ENCODE results near the gene GOLGA8N.
"Not testable (repeated sequence)": the region's sequence is repeated elsewhere in the genome, so short reads cannot be mapped to it uniquely, and the experiment has no call there.

Gene GOLGA8N

DNA sequence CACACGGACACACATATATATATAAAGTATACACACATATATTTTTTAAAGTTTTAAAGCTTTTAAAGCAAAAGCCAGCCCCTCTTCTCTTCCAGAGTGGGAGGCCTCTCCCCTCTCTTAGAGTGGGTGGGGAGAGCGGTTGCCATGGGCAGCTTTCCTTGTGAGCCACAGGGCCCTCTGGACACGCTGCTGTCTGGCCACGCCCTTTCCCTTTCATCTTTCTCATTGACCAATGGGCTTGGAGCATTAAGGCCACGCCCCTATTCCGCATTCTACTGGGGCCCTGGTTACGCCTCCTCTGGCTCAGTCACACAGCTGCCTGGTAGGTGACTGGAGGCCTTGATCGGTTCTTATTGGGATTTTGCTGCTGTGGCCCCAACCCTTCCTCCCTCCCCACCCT, at the start of gene GOLGA8N:
TSS of gene GOLGA8N (plus strand) at position 306 of the 400 bp plus-strand sequence.
- DNase-seq (ENCODE audit: low read depth) = not testable (repeated sequence)

DNA sequence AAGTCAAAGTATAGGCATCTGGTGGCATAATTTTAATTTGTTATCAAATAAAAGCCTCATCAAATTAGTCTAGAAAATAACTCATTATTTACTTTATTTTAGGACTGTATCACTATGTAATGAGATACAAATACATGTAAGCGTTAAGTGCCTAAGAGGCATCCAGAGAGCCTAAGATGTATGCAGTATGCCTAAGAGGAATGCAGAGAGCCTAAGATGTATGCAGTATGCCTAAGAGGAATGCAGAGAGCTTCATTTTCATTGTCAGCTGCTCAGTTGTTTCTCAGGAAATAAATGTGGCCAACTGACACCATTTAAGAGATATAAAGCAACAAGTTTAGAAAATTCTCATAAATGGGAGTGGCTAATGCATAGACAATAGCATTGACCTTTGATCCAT, 49.8 kb upstream of the GOLGA8N start:
- DNase-seq (ENCODE audit: low read depth) = not testable (repeated sequence)

DNA sequence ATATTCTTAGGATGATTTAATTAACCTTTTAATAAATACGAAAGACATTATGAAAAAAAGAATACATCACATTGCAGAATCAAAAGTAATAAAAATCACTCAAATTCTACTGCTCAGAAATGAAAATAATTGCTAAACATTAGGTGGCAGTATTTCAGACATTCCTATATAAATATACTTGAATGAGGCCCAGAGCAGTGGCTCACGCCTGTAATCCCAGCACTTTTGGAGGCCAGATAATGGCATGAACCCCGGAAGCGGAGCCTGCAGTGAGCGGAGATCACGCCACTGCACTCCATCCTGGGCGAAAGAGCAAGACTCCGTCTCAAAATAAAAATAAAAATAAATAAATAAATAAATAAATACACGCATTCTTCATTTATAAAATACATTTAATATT, 48.1 kb upstream of the GOLGA8N start:
- DNase-seq (ENCODE audit: low read depth) = not testable (repeated sequence)

DNA sequence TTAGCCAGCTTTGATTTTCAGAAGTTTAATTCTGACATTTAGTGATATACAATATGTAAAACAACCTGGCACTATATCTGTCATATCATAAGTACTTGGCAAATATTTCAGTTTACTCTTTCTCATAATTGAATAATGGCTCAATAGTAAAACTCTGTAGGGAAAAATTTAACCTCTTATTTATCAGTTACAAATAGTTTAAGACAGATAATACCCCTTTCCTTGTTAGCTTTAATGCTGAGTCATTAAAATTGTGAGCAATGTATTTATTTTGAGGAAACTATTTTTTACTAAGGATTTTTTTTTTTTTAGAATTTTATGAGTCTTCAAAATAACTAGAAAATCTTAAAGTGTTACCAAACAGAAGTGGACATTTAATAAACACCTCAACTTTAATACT, 38.7 kb upstream of the GOLGA8N start:
- not testable (repeated sequence) for DNase-seq (ENCODE audit: low read depth)

DNA sequence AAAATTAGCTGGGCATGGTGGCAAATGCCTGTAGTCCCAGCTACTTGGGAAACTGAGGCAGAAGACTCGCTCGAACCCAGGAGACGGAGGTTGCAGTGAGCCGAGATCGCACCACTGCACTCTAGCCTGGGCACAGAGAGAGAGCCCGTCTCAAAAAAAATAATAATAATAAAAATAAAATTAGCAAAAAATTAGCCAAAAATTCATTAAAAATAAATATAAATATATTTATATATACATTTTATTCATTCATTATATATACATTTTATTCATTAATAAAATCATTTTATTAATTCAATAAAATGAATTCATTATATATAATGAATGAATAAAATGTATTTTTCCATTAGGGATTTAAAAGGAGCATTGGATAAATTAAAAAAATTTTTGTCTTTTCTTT, 31.1 kb upstream of the GOLGA8N start:
- DNase-seq (ENCODE audit: low read depth) = not testable (repeated sequence)

DNA sequence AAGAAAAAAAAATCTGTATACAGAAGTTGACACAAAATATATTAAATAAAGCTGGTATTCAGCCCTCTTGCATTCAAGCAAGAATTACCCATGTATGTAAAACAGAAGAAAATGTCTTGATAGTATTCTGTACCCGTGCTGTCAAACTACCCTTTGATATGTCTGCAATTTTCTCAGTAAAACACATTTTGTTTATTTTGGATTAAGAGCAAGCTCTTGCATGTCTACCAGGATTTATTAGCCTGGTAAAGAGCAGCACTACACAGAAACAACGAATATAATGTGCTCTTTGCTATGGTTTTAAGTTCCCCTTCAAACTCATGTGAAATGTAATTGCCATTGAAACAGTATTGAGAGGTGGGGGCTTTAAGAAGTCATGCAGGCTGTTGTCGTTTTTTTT, 24.3 kb upstream of the GOLGA8N start:
- not testable (repeated sequence) for DNase-seq (ENCODE audit: low read depth)

DNA sequence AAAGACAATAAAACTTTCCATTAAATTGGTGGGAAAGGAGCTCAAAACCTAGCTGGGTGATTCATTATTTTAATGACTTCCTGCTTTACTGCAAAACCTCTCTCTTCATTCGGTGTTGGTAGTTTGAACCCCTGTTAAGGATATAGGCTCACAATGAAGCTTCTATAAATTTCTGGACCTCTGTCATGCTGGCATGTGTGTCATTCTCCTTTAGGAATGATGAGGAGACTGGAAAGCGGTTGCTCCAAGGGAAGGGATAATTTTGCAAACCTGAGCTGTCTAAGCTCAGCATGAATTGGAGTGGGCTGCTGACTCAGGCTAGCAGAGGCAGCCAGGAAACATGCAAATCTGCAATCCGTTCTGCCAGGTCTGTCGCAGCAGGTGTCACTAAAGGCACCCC, 14.8 kb upstream of the GOLGA8N start:
- not testable (repeated sequence) for DNase-seq (ENCODE audit: low read depth)

DNA sequence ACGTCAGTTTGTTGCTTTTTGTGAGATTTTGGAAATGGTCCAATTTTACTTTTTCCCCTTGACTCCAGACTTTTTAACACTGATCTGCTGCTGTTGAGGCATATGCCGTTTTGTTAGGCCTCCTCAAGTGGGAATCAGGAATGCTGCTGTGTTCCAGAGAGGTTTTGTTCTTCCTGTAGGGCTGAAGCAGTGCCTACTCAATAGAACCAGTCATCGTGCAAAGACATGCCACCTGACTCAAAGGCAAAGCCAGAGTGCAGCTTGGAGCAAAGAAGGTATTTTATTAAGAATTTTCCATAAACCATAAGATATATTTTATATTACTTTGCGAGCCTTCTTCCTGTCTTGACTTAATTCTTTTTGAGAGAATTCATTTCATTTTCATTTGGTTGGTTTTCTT, 7.4 kb upstream of the GOLGA8N start:
- not testable (repeated sequence) for DNase-seq (ENCODE audit: low read depth)

DNA sequence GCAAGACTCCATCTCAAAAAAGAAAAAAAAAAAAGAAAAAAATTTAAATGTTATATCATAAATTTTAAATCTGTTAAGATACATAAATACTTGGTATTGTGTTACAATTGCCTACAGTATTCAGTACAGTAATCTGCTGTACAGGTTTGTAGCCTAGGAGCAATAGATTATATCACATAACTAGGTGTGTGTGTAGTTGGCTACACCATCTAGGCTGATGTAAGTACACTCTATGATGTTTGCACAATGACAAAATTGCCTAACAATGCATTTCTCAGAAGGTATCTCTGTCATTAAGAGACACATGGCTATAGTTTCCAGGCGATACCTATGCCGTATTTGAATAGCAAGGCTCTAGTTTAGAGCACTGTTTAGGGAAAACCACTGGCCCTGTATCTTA, 16.3 kb downstream of the GOLGA8N start:
- DNase-seq (ENCODE audit: low read depth) = not testable (repeated sequence)

DNA sequence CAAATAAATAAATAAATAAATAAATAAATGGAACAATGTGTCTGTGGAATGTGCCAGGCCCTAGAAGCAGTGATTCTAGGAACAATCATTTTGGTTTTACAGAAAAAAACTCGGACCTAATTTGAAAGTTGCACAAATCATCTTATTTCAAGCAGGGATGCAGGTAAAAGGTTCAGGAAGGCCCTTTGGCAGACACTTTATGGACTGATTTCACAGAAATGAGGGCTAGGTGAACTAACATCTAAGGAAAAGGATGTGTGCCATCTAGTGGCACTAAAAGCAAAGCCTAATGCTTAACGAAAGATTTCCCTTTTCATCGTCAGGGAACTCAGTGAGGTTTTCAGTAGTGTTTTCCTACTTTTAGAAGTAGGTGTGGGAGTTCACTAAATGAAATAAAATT, 17.5 kb downstream of the GOLGA8N start:
- DNase-seq (ENCODE audit: low read depth) = not testable (repeated sequence)

DNA sequence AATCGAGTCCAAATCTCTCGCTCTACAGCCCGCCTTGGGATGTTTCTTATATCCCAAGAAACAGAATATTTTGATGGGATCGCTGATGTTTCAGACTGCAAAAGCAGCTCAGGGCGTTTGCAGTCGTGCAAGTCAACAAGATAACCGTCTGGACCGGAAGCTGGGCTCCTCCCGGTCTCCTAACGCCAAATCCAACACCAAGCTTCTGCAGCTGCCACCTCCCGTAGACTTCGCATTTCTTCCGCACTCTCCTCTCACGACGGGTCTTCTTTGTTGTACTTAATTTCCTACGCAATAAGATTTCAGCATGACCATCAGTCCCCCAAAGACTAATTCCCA, 21.4 kb downstream of the GOLGA8N start:
- DNase-seq (ENCODE audit: low read depth) = not testable (repeated sequence)

DNA sequence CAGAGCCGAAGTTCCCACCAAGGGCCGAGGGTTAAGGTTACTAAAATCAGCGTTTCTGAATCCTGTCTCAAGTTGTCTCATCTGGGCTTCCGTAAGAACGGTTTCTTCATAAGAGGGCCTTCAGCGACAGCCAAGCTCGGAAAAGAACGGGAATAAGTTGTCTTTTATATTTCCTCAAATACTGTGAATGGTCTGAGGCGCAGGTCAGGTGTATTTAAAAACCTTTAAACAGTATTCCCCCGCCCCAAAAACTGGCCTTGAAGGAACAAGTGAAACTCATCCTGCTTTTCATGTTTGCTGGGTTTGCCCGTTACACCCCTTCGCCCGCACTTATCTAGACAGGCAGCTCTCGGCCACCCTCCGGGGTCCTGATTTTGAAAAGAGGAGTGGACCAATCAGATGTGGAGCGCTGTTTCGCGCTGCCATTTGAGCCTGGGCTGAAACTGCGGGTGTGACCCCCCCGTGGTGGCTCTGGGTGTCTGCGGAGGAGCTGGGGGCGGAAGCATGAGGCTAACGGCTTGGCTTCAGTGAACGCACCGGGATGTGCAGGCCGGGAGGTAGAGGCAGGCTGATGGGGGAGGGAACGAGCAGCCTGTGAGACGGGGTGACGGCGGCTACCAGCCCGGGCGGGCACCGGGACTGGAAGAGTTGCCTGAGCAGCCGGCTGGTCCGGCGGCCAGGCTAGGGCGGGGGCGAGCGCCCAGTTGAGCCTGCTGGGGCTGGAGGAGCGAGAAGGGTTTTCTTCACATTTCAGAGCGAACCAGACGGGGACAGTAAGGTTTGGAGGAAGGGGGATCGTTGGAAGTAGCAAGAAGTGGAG, 22.0 kb downstream of the GOLGA8N start, which contains the start of gene ARHGAP11A:
TSS of gene ARHGAP11A (plus strand) at position 454 of the 820 bp plus-strand sequence. CDS start 708 bp downstream, outside the sequence.
- DNase-seq (ENCODE audit: low read depth) = peak; percentile 67

DNA sequence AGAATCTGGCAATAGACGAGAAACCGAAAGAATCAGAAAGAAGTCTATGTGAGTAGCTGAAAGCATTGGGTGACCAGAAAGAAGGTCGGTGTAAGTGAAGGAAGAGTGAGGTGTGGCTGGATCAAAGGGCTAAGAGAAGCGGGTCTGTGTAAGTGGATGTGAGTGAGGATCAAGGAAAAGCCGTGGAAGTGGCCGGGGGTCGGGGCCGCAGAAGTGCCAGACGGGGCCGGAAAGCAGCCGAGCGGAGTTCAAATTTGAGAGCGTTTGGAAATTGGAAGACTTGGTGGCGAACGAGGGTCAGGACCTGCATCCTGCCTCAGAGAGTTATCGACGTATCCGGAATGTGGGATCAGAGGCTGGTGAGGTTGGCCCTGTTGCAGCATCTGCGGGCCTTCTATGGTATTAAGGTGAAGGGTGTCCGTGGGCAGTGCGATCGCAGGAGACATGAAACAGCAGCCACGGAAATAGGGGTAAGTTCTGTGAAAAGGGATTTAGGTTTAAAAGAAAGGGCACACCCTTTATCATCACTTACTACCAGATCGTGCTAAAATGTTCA, 22.7 kb downstream of the GOLGA8N start:
- DNase-seq (ENCODE audit: low read depth) = not testable (repeated sequence)

DNA sequence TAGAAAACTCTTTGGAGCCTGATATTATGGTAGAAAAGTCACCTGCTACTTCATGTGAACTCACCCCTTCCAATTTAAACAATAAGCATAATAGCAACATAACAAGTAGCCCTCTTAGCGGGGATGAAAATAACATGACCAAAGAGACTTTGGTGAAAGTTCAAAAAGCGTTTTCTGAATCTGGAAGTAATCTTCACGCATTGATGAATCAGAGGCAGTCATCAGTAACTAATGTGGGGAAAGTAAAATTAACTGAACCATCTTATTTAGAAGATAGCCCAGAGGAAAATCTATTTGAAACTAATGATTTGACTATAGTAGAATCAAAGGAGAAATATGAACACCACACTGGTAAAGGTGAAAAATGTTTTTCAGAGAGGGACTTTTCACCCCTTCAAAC, 43.2 kb downstream of the GOLGA8N start:
- no peak for DNase-seq (ENCODE audit: low read depth)

DNA sequence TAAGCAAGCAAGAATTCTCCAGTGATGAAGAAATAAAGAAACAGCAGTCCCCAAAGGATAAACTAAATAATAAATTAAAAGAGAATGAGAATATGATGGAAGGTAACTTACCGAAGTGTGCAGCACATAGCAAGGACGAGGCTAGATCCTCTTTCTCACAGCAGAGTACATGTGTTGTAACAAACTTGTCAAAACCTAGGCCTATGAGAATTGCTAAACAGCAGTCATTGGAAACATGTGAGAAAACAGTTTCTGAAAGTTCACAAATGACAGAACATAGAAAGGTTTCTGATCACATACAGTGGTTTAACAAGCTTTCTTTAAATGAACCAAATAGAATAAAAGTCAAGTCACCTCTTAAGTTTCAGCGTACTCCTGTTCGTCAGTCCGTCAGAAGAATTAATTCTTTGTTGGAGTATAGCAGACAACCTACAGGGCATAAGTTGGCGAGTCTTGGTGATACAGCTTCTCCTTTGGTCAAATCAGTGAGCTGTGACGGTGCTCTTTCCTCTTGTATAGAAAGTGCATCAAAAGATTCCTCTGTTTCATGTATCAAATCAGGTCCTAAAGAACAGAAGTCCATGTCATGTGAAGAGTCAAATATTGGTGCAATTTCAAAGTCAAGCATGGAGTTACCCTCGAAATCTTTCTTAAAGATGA, 43.8 kb downstream of the GOLGA8N start:
- no peak for DNase-seq (ENCODE audit: low read depth)

DNA sequence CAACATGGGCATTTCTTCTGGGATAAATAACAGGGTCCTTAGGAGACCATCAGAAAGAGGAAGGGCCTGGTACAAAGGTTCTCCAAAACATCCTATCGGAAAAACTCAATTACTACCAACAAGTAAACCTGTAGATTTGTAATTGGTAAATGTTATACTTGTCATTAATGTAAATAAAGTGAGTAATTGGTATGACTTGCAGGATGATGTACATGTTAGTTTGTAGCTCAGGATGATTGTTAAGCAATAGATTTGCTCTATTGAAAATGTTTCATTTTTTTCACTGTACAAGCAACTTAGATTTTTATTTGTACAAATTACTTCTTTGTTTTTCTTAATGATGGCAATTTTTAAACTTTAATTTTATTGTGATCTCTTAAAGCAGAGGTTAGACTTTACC, 44.4 kb downstream of the GOLGA8N start:
- DNase-seq (ENCODE audit: low read depth) = no peak

DNA sequence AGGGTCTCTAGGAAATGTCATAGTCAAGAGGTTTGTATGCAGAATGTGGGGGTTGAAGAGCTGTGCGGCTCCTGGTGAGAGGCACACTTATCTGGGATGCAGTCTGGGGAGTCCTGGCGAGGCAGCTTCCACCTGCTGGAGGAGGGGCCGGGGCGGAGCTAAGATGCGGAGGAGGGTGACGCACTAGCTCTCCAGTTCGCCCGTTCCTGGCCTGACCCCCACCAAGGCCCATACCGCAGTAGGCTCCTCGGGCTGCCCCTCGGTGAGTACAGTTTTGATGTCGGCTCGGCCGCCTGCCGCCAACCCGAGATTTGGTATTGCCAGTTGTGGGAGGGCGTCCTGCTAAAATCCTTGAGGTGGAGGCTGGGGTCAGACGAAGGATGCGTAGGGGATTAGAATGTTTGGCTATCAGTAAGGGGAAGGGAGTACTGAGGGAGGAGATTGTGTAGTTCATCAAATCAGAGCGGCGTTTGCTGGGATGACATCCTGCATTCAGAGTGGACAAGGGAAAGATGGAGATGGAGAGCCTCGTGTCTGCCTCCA, 48.3 kb downstream of the GOLGA8N start, which contains the start of gene SCG5:
TSS of gene SCG5 (plus strand) at position 194 of the 543 bp plus-strand sequence. CDS start 1,883 bp downstream, outside the sequence.
- DNase-seq (ENCODE audit: low read depth) = no peak

DNA sequence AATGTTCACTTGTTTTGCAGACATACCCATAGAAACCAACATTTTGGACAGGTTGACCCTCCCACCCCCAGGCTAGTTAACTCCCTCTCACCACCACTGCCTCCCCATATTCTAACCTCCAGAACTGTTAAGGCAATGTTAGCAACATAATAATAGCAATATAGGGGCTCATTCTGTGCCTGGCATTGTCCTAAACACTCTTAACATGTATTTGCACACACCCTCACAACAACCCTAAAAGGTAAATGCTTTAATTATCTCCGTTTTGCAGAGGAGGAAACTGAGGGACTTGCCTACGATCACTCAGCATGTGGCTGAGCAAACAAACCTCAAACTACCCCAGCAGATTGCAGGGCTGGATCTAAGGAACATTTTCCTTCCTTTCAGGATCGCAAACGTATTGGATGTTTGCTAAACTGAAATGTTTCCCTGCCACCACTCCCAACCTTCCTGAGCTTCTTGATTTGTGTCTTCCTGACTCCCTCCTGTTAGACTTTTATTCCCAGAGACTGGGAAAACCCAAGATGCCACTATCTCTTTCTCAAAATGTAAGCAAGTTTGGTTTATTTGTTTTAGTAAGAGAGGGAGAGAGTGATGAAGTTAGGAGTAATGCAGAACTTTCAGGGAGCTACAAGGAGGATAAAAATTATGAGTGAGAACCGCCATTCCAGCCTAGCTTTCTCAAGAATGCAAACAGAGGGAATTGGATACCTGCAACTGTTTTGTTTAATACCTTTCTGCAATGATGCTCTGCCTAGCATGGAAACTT, 49.6 kb downstream of the GOLGA8N start:
- DNase-seq (ENCODE audit: low read depth) = no peak

DNA sequence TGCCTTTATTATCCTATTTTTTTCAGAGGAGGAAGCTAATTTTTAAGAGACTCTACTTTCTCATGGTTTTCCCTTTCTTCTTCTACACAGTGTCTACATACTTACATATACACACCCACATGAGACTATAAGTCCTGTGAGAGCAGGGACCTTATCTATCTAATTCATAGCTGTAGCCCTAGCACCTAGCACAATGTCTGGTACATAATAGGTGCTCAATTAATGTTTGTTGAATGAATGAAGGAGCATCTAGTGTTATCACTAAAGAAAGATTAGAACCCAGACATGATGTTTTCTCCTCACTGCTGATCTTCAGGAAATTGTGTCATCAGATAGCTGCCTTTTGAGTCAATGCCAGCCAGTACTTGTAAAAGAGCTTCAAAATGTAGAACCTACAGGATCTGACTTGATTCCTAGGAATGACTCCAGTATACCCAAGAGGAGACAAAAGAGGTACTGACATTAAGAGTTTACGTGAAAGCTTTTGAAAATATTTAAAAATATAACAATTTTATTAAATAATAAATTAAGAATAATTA, 50.7 kb downstream of the GOLGA8N start:
- no peak for DNase-seq (ENCODE audit: low read depth)

DNA sequence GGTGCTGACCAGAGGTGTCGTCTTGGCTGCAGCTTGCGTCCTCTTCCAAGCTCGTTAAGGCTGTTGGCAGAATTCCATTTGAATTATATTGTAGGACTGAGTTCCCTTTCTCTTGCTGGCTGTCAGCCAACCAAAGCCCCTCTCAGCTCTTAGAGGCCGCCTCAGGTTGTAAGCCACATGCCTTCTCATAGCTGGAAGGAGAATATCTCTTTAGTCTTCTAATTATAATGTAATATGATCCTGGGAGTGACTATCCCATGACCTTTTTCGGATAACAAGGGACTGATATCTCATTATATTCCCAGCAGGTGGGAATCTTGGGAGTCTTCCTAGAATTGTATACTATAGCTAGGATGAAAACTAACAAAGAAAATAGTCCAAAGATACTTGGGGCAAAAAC, 53.0 kb downstream of the GOLGA8N start:
- DNase-seq (ENCODE audit: low read depth) = no peak

DNA sequence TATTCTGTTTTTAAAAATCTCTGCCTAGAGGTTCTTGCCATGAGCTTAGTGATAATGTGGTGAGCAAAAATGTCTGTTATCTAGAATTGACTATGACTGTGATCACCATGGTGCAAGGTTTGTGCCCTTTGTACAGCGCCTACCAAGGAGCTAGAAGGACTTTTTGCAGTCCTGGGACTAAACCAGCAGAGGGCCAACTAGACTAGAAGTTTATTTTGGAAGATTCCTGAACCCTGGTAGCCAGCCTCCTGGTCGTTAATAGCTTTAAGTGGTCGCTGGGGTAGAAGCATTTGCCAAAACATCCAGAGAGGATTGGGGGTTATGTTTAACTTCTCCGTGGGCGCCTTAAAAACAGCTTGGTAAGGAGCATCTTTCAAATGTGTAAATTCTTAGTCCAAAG, 56.1 kb downstream of the GOLGA8N start:
- DNase-seq (ENCODE audit: low read depth) = no peak
